DMS53 (cell line): ENCODE measurements around the gene SLCO3A1.

ENCODE experiments used
- DNase-seq: peaks from one replicate; lab custom pipeline; 2025; lab: John Stamatoyannopoulos, UW

The SLCO3A1 gene

GRCh38 chr15:92128788-92129187 is 275.3 kb downstream of the SLCO3A1 start:
- DNase-seq: no peak

GRCh38 chr15:92130244-92130643 is 276.7 kb downstream of the SLCO3A1 start:
- no peak for DNase-seq

GRCh38 chr15:92130906-92131305 is 277.4 kb downstream of the SLCO3A1 start:
- DNase-seq: no peak

DNA sequence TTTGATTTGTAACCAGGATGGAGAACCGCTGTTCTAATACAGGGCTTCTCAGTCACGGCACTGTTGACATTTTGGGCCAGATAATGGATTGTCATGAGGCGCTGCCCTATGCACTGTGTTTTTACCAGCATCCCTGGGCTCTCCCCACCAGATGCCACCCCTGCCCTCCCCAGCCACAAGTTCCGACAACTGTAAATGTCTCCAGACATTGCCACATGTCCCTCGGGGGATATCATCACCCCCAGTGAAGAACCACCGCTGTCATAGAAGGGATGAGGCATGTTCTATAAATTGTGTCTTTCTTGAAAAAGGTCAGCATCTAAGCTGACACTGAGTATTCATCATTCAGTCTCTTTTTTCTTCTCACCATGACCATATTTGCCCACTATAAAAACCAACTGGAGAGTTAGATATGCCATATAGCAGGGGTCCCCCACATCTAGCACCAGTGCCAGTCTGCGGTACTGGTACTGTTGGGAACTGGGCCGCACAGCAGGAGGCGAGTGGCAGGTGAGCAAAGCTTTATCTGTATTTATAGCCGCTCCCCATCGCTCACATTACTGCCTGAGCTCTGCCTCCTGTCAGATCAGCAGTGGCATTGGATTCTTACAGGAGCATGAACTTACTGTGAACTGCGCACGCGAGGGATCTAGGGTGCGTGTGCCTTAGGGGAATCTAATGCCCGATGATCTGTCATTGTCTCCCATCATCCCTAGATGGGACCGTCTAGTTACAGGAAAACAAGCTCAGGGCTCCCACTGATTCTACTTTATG is 279.7 kb downstream of the SLCO3A1 start:
- no peak for DNase-seq

DNA sequence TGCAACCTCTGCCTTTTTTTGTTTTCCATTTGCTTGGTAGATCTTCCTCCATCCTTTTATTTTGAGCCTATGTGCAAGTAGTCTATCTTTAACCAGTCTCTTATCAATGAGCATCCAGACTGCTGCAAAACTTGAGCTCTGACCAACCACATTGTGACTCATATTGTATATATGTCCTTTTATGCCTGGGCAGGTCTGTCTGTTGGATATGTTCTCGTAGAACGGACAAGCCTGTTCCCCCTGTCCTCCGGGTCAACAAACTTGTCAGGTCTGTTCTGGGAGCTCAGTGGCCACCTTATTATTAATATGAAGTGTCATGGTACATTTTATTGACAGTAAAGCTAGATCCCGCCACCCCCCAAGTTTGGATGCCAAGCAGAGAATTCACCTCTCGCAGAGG is 287.3 kb downstream of the SLCO3A1 start:
- DNase-seq: no peak

- DNase-seq: no peak
Observed at GRCh38 chr15:92141607-92142006, 288.1 kb downstream of the SLCO3A1 start.

DNA sequence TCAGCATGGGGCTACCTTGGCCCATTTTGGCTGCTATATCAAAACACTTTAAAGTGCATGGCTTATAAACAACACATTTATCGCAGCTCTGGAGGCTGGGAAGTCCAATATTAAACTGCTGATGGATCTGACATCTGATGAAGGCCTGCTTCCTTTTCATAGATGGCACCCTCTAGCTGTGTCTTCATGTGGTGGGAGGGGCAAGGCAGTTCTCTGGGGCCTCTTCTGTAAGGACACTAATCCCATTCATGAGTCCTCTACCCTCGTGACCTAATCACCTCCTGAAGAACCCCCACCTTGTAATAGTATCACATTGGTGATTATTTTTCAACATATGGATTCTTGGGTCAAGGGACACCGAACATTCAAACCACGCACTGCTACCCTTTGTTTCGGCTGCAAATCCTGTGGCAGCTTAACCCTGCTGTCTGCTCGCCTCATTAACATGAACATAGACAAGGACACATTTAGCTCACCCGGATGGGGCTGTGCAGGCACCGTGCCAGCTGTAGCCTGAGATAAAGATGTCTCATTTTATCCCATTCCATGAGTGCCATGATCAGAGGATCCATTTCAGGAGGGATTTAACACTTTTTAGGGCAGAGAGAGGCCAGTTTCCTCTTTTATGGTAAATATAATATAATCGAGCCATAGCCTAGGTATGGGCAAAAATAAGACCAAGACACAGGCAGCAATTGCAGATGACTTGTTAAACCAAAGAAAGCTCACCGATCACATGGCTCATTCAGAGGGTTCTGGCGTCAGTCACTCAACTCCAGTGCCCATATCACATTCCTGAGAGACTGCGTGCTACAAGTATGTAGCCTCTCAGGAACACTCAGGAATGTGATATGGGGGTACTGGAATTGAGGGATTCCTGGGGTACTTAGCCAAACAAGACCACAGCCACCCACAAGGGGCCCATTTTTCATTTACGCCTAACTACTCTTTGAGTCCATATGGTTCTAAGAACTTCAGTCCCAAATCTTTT is 289.0 kb downstream of the SLCO3A1 start:
- DNase-seq: no peak

DNA sequence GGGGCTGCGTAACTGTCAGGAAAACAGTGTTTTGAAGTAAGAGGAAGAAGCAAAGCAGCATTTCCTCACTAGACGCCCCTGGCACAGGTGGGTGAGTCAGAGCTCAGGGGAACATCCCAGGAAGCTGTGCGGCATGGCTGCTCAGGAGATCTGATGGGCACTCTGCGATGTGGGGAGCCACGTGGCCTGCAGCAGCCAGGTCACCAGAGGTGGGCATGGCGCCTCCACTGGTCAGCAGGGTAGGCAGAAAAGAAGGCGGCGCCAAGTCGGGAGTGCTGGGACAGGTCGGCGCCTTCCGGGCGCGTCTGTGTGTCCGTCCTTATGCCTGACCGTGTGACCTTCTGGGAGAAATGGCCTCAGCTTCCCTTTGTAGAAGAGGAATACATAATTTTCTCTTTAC is 290.3 kb downstream of the SLCO3A1 start:
- DNase-seq: no peak

GRCh38 chr15:92146511-92147150 is 293.1 kb downstream of the SLCO3A1 start:
- DNase-seq: no peak

- DNase-seq: no peak
Observed at GRCh38 chr15:92149029-92149428, 295.5 kb downstream of the SLCO3A1 start.

DNA sequence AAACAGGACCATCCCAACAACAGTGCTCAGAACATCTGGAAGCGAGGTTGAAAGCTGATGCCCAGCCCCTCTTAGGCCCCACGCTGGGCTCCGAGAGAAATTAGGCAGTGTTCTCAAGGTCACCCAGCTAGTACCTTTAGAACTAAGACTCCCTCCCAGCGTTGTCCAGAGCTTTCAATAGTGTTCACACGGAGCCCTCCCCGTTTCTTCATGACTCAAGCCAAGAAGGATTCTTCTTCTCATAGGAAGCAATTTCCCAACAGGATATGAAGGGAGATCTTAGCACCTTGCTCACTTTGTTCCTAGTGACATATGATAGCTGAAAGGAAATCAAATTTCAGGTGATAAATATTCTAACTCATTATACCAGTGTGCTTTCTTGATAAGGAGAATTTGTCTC is 296.0 kb downstream of the SLCO3A1 start:
- DNase-seq: no peak

- DNase-seq: no peak
Observed at GRCh38 chr15:92151168-92151567, 297.7 kb downstream of the SLCO3A1 start.

GRCh38 chr15:92151741-92152140 is 298.2 kb downstream of the SLCO3A1 start:
- DNase-seq: no peak

- DNase-seq: no peak
Observed at GRCh38 chr15:92152983-92153382, 299.5 kb downstream of the SLCO3A1 start.

GRCh38 chr15:92153620-92154019 is 300.1 kb downstream of the SLCO3A1 start:
- no peak for DNase-seq

DNA sequence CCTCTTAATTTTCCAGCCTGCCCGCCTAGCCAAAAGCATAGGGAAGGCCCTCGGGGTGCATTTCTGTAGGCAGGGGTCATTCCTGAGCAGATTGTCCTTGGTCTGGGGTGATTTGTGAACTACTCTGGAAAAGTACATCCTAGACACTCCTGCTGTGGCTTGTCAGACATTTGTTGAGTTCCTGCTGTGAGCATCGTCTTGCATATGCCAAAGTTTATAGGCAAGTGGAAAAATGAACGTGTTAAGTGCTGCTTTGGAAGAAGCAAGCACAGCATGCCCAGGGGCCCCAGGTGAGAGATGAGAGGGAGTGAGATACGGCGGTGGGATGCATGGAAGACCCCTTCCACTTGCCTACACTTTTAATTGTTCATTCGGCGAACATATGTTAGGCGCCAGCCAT is 302.4 kb downstream of the SLCO3A1 start:
- DNase-seq: no peak

DNA sequence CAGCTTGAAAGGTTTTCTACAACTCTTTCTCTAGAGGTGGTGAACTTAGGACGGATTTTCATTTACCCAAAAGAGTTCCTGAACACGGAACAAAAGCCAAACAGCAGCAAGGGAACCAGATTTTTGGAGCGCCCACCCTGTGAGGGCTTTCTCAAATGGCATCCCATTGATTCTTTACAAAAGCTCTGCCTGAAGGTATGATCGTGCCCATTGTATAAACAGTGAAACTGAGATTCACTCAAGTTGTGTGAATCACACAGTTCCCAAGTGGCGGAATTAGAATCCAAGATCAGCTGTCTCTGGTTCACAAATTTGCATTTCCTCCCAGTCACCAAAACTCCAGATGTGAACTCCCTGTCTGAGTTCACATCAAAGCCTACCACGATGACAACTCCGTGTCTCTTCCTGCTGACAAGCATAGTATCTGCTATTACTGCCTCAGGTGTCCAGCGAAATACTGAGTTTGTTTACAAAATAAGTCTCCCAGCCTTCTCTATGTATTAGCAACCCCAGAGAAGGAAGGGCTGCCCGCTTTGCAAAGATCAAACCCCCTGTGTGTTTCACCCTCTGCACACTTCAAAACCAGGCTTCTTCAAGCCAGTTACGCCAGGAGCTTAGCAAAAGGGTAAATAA is 304.3 kb downstream of the SLCO3A1 start:
- peak; percentile 5 for DNase-seq

- DNase-seq: peak; percentile 66
Observed at GRCh38 chr15:92158426-92158825, 304.9 kb downstream of the SLCO3A1 start.

DNA sequence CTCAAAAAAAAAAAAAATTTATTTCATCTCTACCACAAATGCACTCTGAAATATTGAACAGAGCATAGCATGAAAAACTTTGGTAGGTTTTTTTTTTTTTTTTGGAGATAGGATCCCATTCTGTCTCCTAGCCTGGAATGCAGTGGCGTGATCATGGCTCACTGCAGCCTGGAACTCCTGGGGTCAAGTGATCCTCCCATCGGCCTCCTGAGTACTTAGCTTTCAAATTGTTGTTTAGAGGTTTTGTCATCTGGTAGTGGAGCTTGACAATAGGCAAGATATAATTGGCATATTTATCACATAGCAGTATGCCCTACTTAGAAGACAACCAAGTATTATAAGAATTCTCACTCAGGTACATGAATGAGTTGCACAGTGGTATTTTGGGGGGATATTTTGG is 306.0 kb downstream of the SLCO3A1 start:
- DNase-seq: no peak

- no peak for DNase-seq
Observed at GRCh38 chr15:92159906-92160841, 306.7 kb downstream of the SLCO3A1 start.
